Liver (tissue), 9 donors: Measurements from ENCODE around the gene CACNA1D. TPM values are rescaled to one million over a fixed set of nuclear protein-coding genes. Genes with fewer than 3 reads are reported as not detected.

ENCODE experiments used
- DNase-seq: peaks from one replicate; pipeline ENCODE4 v3.0.0-alpha.2; 2017; ENCODE audit warnings: low spot score
- H3K27ac ChIP-seq, 2 donors: one replicate each; pipeline ENCODE4 v1.7.0; 2013; ENCODE audit warnings: inconsistent platforms in 2 of 2, low read length in 2 of 2, control low read depth in 1 of 2, low read depth in 1 of 2, mild to moderate bottlenecking in 1 of 2
- H3K27me3 ChIP-seq, 4 donors: one replicate each; pipeline versions ENCODE4 v1.6.1 to v1.7.0; 2013; ENCODE audit warnings: low read length in 3 of 4, inconsistent platforms in 1 of 4, mild to moderate bottlenecking in 1 of 4, moderate library complexity in 1 of 4; ENCODE audit not compliant: control insufficient read depth in 4 of 4, insufficient read depth in 4 of 4
- H3K36me3 ChIP-seq, 4 donors: one replicate each; pipeline versions ENCODE4 v1.6.1 to v1.7.0; 2013; ENCODE audit warnings: low read length in 3 of 4, mild to moderate bottlenecking in 3 of 4, low read depth in 1 of 4, moderate library complexity in 1 of 4; ENCODE audit not compliant: control insufficient read depth in 4 of 4, insufficient read depth in 3 of 4
- H3K4me1 ChIP-seq, 4 donors: one replicate each; pipeline versions ENCODE4 v1.6.1 to v1.7.0; 2013; ENCODE audit warnings: low read length in 3 of 4, mild to moderate bottlenecking in 3 of 4, moderate library complexity in 1 of 4; ENCODE audit not compliant: control insufficient read depth in 4 of 4, insufficient read depth in 4 of 4
- H3K4me3 ChIP-seq, 3 donors: one replicate each; pipeline versions ENCODE4 v1.6.1 to v1.7.0; 2013; ENCODE audit warnings: low read length in 3 of 3, control low read depth in 1 of 3, low read depth in 1 of 3, mild to moderate bottlenecking in 1 of 3
- H3K9ac ChIP-seq, 2 donors: one replicate each; pipeline ENCODE4 v1.7.0; 2013; ENCODE audit warnings: low read length in 2 of 2, mild to moderate bottlenecking in 2 of 2, moderate library complexity in 2 of 2, control low read depth in 1 of 2, low read depth in 1 of 2
- H3K9me3 ChIP-seq, 4 donors: one replicate each; pipeline versions ENCODE4 v1.6.1 to v1.7.0; 2013; ENCODE audit warnings: low read length in 3 of 4; ENCODE audit not compliant: control insufficient read depth in 4 of 4
- ATF3 ChIP-seq: IDR thresholded peaks from 2 replicates; pipeline ENCODE4 v1.6.1; 2016; ENCODE audit warnings: antibody characterized with exemption
- CTCF ChIP-seq: fragments of 150-350 bp; IDR thresholded peaks from 2 replicates; pipeline ENCODE4 v1.5.1; 2017; ENCODE audit warnings: improper control_type of control experiment, low read depth, low read length; ENCODE audit not compliant: missing input control
- FOXA2 ChIP-seq: IDR thresholded peaks from 2 replicates; pipeline ENCODE4 v1.6.1; 2016; ENCODE audit warnings: antibody characterized with exemption
- GABPA ChIP-seq, 2 donors: IDR thresholded peaks in 1 of 2; conservative IDR thresholded peaks in 1 of 2; 2 replicates each; pipeline ENCODE4 v1.6.1; 2016; ENCODE audit warnings: antibody characterized with exemption in 2 of 2, mild to moderate bottlenecking in 1 of 2, moderate library complexity in 1 of 2
- HNF4A ChIP-seq, 2 donors: conservative IDR thresholded peaks; 2 replicates each; pipeline ENCODE4 v1.6.1; 2016; ENCODE audit warnings: antibody characterized with exemption in 2 of 2, mild to moderate bottlenecking in 2 of 2
- HNF4G ChIP-seq: IDR thresholded peaks from 2 replicates; pipeline ENCODE4 v1.6.1; 2016; ENCODE audit warnings: antibody characterized with exemption
- JUND ChIP-seq, 2 donors: IDR thresholded peaks; 2 replicates each; pipeline ENCODE4 v1.6.1; 2016; ENCODE audit warnings: antibody characterized with exemption in 2 of 2
- NR2F2 ChIP-seq: IDR thresholded peaks from 2 replicates; pipeline ENCODE4 v1.6.1; 2016; ENCODE audit warnings: antibody characterized with exemption
- RAD21 ChIP-seq, 2 donors: IDR thresholded peaks; 2 replicates each; pipeline ENCODE4 v1.6.1; 2016; ENCODE audit warnings: antibody characterized with exemption in 2 of 2, mild to moderate bottlenecking in 2 of 2
- SP1 ChIP-seq: IDR thresholded peaks from 2 replicates; pipeline ENCODE4 v1.6.1; 2018; ENCODE audit warnings: antibody characterized with exemption, mild to moderate bottlenecking
- TAF1 ChIP-seq: conservative IDR thresholded peaks from 2 replicates; pipeline ENCODE4 v1.6.1; 2016; ENCODE audit warnings: antibody characterized with exemption, mild to moderate bottlenecking
- YY1 ChIP-seq: IDR thresholded peaks from 2 replicates; pipeline ENCODE4 v1.6.1; 2016; ENCODE audit warnings: antibody characterized with exemption, mild to moderate bottlenecking
- ZBTB33 ChIP-seq: IDR thresholded peaks from 2 replicates; pipeline ENCODE4 v1.6.1; 2016; ENCODE audit warnings: antibody characterized with exemption
- WGBS: extraction: QIAGEN DNeasy Blood & Tissue Kit; methylation state at CpG from one replicate; pipeline ENCODE4 v1.1.7; 2013; 5-methylcytosine and 5-hydroxymethylcytosine counted together
- polyA plus RNA-seq, 2 donors: library from polyadenylated mRNA; stranded (reverse) in 1 of 2; unstranded in 1 of 2; fragments of 200-250 nt in 1 of 2; fragments of >200 nt in 1 of 2; fragmentation: Nextera tagmentation in 1 of 2; extraction: Ambion mirVana in 1 of 2; gene quantifications; one replicate each; pipeline versions ENCODE4 v1.2.1 to v1.2.3, GENCODE V29; 2013 to 2015
- total RNA-seq, 2 donors: library from RNA; depleted of rRNA; stranded (reverse); fragments of >200 nt; gene quantifications; one replicate each; pipeline ENCODE4 v1.2.3, GENCODE V29; 2014
- TF ChIP-seq, protein P1 (sequence below): IDR thresholded peaks from 2 replicates; pipeline ENCODE4 v1.6.1; 2016; ENCODE audit warnings: antibody characterized with exemption
- donor health status: healthy.
- donor health status: healthy.
- donor health status: healthy.
- donor health status: healthy.
- donor health status: healthy.

CACNA1D gene
- total and polyA plus RNA-seq, 4 donors = 1.8 to 18.9 (median 3.4) TPM

DNA sequence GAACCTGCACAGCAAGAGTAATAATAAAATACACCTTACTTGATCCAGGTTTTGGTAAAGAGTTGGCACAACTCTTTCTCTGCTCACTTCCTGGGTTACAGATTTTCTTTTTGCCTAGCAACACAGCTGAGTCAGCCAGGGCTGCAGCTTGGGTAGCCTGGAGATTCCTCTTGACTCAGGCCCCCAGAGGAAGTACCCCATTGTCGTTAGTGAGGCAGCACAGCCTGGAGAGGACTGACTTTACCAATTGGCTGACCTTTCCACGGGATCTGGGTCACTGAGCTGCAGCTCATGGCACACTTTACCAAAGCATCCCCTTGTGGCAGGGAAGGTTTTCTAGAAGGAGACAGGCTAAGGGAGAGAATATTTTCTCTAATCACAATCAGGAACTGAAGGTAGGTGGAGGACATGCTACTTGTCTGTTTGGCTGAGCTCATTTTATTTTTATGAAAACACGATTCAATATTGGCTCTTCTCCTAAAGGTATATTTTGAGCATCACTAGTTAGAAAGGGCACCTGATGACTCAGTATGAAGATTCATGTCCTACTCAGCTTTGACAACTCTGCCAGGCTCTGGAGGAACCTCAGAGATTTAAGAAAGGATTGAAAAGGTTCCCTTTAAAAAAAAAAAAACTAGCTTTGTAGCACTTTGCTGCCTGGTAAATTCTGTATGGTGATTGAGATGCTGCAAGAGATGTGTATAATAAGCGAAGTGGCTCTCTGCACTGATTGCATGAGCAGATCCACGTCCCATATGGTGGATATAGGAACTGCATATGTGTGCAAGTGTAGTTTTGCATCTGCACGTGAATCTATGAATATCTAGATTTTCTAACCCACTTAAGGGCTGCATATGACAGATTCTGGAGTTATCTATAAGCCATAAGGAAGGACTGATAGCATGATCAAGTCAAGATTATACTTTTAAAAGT, 227.0 kb downstream of the CACNA1D start:
- H3K27ac ChIP-seq = no peak overlapping the region
- no peaks in the 10 kb centered on the region for H3K36me3 ChIP-seq
- no peaks in the 10 kb centered on the region for H3K9me3 ChIP-seq
- no peak for TF ChIP-seq SP1
- H3K4me1 ChIP-seq = no peaks in the 10 kb centered on the region
- DNase-seq = no peak
- no peak overlapping the region for H3K9ac ChIP-seq
- no peaks in the 10 kb centered on the region for H3K27me3 ChIP-seq
- no peak overlapping the region for H3K4me3 ChIP-seq
- WGBS = 79% methylated on average over 6 of the region's 6 CpGs

DNA sequence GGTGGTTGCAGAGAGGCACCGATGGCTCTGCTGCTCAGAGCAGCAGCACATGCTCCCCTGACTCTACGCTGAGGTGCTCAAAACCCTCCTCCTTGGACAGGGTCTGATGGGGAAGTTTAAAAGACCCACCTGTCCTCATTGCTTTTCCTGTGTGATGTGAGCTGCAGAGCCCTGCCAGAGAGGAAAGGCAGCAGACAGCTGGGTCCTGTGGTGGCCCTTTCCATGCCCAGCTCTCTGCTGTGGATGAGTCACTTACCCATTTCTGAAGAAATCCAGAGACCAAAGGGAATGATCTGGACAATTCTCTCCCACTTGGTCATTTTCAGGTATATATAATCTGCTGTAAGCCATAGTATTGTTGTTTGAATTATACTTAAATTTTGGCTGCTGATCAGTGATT, 230.2 kb downstream of the CACNA1D start:
- H3K27me3 ChIP-seq = no peaks in the 10 kb centered on the region
- WGBS = 87% methylated on average over 2 of the region's 2 CpGs
- H3K36me3 ChIP-seq = no peaks in the 10 kb centered on the region
- DNase-seq = no peak
- H3K4me1 ChIP-seq = peaks cover 0 to 10% (median 2%) of the 10 kb centered on the region in 4 donors
- no peaks in the 10 kb centered on the region for H3K9me3 ChIP-seq
- H3K27ac ChIP-seq = no peak overlapping the region
- TF ChIP-seq SP1 (no peak), CTCF (no peak), HNF4A (conservative IDR thresholded peaks at IDR 0.05) (no peak), RAD21 (IDR thresholded peaks at IDR 0.05) (no peak), YY1 (no peak), FOXA2 (no peak), TAF1 (no peak), ZBTB33 (no peak), JUND (IDR thresholded peaks at IDR 0.05) (no peak), NR2F2 (no peak), GABPA (IDR thresholded peaks at IDR 0.05 in 1 of 2, conservative IDR thresholded peaks at IDR 0.05 in 1 of 2) (no peak)
- TF ChIP-seq, protein P1, sequence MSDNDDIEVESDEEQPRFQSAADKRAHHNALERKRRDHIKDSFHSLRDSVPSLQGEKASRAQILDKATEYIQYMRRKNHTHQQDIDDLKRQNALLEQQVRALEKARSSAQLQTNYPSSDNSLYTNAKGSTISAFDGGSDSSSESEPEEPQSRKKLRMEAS = no peak
- H3K4me3 ChIP-seq = no peak overlapping the region
- H3K9ac ChIP-seq = no peak overlapping the region

- peaks cover 0 to 11% (median 2%) of the 10 kb centered on the region in 4 donors for H3K4me1 ChIP-seq
- WGBS = 82% methylated on average over 5 of the region's 5 CpGs
- TF ChIP-seq ZBTB33 (no peak), NR2F2 (no peak), CTCF (no peak), HNF4G (no peak), TAF1 (no peak), ATF3 (no peak), GABPA (IDR thresholded peaks at IDR 0.05 in 1 of 2, conservative IDR thresholded peaks at IDR 0.05 in 1 of 2) (no peak), HNF4A (conservative IDR thresholded peaks at IDR 0.05) (no peak), RAD21 (IDR thresholded peaks at IDR 0.05) (no peak), SP1 (no peak)
Measured at GRCh38 chr3:53725387-53725995, 231.1 kb downstream of the CACNA1D start.

More at GRCh38 chr3:53725387-53725995, 231.1 kb downstream of the CACNA1D start:
- Histone ChIP-seq H3K9me3 (no peaks in the 10 kb centered on the region), H3K36me3 (no peaks in the 10 kb centered on the region), H3K9ac (no peak overlapping the region), H3K27ac (no peak overlapping the region), H3K4me3 (no peak overlapping the region), H3K27me3 (no peaks in the 10 kb centered on the region)
- no peak for DNase-seq
